Common myeloid progenitor, CD34-positive (primary cell): ENCODE measurements around the gene WSCD2.

Experiments used
- CTCF ChIA-PET: fragments of 350-600 bp; sonication (Branson Sonifier 250); formaldehyde crosslinking; loops from one replicate; lab custom pipeline; 2021; ENCODE audit warnings: antibody characterized with exemption; lab: Charles Lee
- POLR2A ChIA-PET: fragments of 350-600 bp; sonication (Branson Sonifier 250); formaldehyde crosslinking; loops from one replicate; lab custom pipeline; 2021; ENCODE audit warnings: antibody characterized with exemption; lab: Charles Lee
- DNase-seq, 3 donors: peaks; one replicate each; pipeline versions ENCODE4 v3.0.0 to v3.0.0-alpha.2; 2013
- H3K27ac ChIP-seq, 2 experiments: 1 replicate in 1 of 2; 2 replicates in 1 of 2; pipeline ENCODE4 v1.7.0; 2013; ENCODE audit warnings: inconsistent platforms in 2 of 2, low read length in 2 of 2, mild to moderate bottlenecking in 2 of 2, low read depth in 1 of 2, moderate library complexity in 1 of 2; ENCODE audit not compliant: severe bottlenecking in 2 of 2, insufficient read depth in 1 of 2, poor library complexity in 1 of 2
- H3K27me3 ChIP-seq, 5 experiments: replicated peaks in 2 of 5; 1 replicate in 3 of 5; 2 replicates in 2 of 5; pipeline versions ENCODE4 v1.6.1 to v1.7.0; 2013; ENCODE audit warnings: low read length in 4 of 5, mild to moderate bottlenecking in 2 of 5, moderate library complexity in 2 of 5, inconsistent platforms in 1 of 5; ENCODE audit not compliant: insufficient read depth in 5 of 5, control insufficient read depth in 4 of 5
- H3K36me3 ChIP-seq, 4 experiments: 1 replicate in 2 of 4; 2 replicates in 2 of 4; pipeline versions ENCODE4 v1.6.1 to v1.7.0; 2013; ENCODE audit warnings: low read length in 3 of 4, control low read depth in 1 of 4, mild to moderate bottlenecking in 1 of 4; ENCODE audit not compliant: control insufficient read depth in 4 of 4, insufficient read depth in 4 of 4
- H3K4me1 ChIP-seq, 4 experiments: 1 replicate in 3 of 4; 2 replicates in 1 of 4; pipeline versions ENCODE4 v1.6.1 to v1.7.1; 2013; ENCODE audit warnings: low read length in 3 of 4, mild to moderate bottlenecking in 3 of 4, control low read depth in 1 of 4, inconsistent platforms in 1 of 4, moderate library complexity in 1 of 4; ENCODE audit not compliant: control insufficient read depth in 4 of 4, insufficient read depth in 4 of 4; ENCODE audit errors: control extremely low read depth in 1 of 4
- H3K4me3 ChIP-seq, 7 experiments: 1 replicate in 4 of 7; 2 replicates in 3 of 7; pipeline versions ENCODE4 v1.5.1 to v1.7.0; 2013; ENCODE audit warnings: mild to moderate bottlenecking in 7 of 7, low read length in 6 of 7, moderate library complexity in 6 of 7, inconsistent platforms in 2 of 7, low read depth in 2 of 7, control low read depth in 1 of 7; ENCODE audit not compliant: insufficient read depth in 4 of 7, control insufficient read depth in 1 of 7; ENCODE audit errors: extremely low read depth in 1 of 7
- H3K9me3 ChIP-seq, 5 experiments: 1 replicate in 4 of 5; 2 replicates in 1 of 5; pipeline versions ENCODE4 v1.6.1 to v1.7.1; 2013; ENCODE audit warnings: low read length in 4 of 5, mild to moderate bottlenecking in 2 of 5, inconsistent platforms in 1 of 5, low read depth in 1 of 5, moderate library complexity in 1 of 5; ENCODE audit not compliant: control insufficient read depth in 4 of 5, insufficient read depth in 2 of 5; ENCODE audit errors: control extremely low read depth in 1 of 5
- WGBS: methylation state at CpG from one replicate; pipeline ENCODE4 v1.1.5; 2013; ENCODE audit not compliant: insufficient coverage; 5-methylcytosine and 5-hydroxymethylcytosine counted together

The WSCD2 gene

GRCh38 chr12:108252523-108252922 lies 123.4 kb downstream of the WSCD2 start:
- DNase-seq: no peak
- no peak overlapping the region for H3K4me3 ChIP-seq
- peaks cover 0 to 6% (median 3%) of the 10 kb centered on the region in 4 experiments for H3K4me1 ChIP-seq
- no peaks in the 10 kb centered on the region for H3K9me3 ChIP-seq
- H3K36me3 ChIP-seq: no peaks in the 10 kb centered on the region
- ChIA-PET POLR2A (no interaction called here), CTCF (no interaction called here)
- WGBS: 94% methylated on average over 7 of the region's 7 CpGs
- peaks cover 0 to 3% (median 0%) of the 10 kb centered on the region in 5 experiments for H3K27me3 ChIP-seq
- no peak overlapping the region for H3K27ac ChIP-seq

DNA sequence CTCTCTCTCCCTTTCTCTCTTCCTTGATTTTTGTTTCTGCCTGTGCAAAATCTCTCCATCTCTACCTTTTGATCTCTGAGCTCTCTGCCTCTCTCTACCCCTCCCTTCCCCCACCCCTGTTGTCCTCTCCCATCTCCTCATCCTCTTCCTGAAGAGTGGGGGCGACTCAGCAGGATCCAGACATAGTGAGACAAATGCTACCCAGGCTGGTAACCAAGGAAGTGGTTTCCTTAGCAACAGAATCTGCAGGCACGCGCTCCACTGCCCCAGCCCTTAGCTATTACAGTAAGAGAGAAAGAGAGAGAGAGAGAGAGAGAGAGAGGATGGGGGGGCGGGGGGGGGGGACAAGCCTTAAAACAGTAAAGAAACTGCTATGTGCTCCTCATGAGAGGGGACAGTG lies 124.5 kb downstream of the WSCD2 start:
- CTCF ChIA-PET: no interaction called here
- Histone ChIP-seq H3K4me3 (no peak overlapping the region), H3K27ac (no peak overlapping the region), H3K27me3 (peaks cover 0 to 3% (median 0%) of the 10 kb centered on the region in 5 experiments), H3K36me3 (no peaks in the 10 kb centered on the region), H3K9me3 (no peaks in the 10 kb centered on the region), H3K4me1 (peaks cover 0 to 6% (median 3%) of the 10 kb centered on the region in 4 experiments)
- DNase-seq: peak in 2 of 3 donors; percentile 54 to 64
- no CpG with 5 or more reads among the region's 4 CpGs for WGBS
- POLR2A ChIA-PET: no interaction called here

GRCh38 chr12:108254030-108254429 lies 124.9 kb downstream of the WSCD2 start:
- Histone ChIP-seq H3K27ac (no peak overlapping the region), H3K27me3 (peaks cover 0 to 3% (median 0%) of the 10 kb centered on the region in 5 experiments), H3K36me3 (no peaks in the 10 kb centered on the region), H3K9me3 (peaks cover 0 to 1% (median 0%) of the 10 kb centered on the region in 5 experiments), H3K4me3 (no peak overlapping the region), H3K4me1 (peaks cover 0 to 6% (median 3%) of the 10 kb centered on the region in 4 experiments)
- ChIA-PET POLR2A (no interaction called here), CTCF (no interaction called here)
- 50% methylated on average over 2 of the region's 5 CpGs for WGBS
- DNase-seq: no peak

DNA sequence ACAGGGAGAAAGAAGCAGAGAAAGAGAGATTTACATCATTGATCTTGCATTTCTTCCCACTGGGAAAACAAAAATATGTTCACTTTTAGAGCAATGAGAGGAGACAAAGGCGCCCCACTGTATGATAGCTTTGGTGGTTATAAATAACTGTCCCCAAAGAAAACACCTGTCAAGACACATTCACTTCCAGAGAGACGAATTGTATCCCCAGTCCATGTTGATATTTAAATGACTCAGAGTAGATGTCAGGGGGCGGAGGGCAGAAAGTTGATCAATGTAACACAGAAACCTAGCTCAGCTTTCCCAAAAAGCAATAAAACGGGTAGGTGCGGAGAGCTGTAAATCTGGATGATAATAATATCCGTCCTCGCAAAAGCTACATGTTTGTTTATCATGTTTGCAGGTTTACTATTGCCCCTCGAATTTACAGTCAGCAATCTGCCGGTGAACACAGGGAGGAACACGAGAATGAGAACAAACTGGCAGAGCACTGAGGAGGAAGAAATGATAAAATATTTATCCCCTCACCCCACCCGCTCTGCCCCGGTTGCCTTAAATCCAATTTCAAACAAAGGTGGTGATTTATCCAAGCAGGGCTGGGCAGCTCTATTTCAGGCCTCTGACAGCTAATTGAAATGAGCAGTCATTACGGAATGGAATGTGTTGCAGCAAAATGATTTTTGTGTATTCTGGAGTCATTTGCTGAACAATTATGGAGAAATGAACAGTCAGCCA lies 125.6 kb downstream of the WSCD2 start:
- no peak overlapping the region for H3K27ac ChIP-seq
- H3K27me3 ChIP-seq: peaks cover 0 to 3% (median 0%) of the 10 kb centered on the region in 5 experiments
- H3K4me3 ChIP-seq: no peak overlapping the region
- CTCF ChIA-PET: no interaction called here
- POLR2A ChIA-PET: no interaction called here
- no peak for DNase-seq
- H3K9me3 ChIP-seq: peaks cover 0 to 7% (median 0%) of the 10 kb centered on the region in 5 experiments
- H3K4me1 ChIP-seq: peaks cover 0 to 6% (median 3%) of the 10 kb centered on the region in 4 experiments
- 95% methylated on average over 4 of the region's 13 CpGs for WGBS
- no peaks in the 10 kb centered on the region for H3K36me3 ChIP-seq

DNA sequence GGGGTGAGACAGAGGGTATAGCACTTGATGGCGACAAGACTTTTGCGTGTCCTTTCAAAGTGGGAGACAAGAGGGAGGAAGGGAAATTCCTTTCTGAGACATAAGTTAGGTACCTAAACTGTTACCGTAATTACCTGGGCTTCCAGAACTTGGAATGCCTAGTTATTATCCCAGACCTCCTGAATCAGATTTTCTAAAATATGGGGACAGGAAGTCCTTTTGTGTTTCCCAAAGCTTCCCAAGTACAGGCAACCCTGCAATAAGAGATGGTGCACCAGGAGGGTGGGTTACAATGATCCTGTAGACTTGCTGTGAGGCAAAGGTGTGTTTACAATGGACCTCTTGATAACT lies 126.1 kb downstream of the WSCD2 start:
- WGBS: 100% methylated on average over 3 of the region's 3 CpGs
- POLR2A ChIA-PET: no interaction called here
- Histone ChIP-seq H3K9me3 (peaks cover 0 to 12% (median 5%) of the 10 kb centered on the region in 5 experiments), H3K36me3 (no peaks in the 10 kb centered on the region), H3K4me3 (no peak overlapping the region), H3K4me1 (peaks cover 0 to 6% (median 3%) of the 10 kb centered on the region in 4 experiments), H3K27ac (no peak overlapping the region), H3K27me3 (peaks cover 0 to 3% (median 0%) of the 10 kb centered on the region in 5 experiments)
- CTCF ChIA-PET: no interaction called here
- no peak for DNase-seq

GRCh38 chr12:108257004-108257403 lies 127.9 kb downstream of the WSCD2 start:
- Histone ChIP-seq H3K27me3 (peaks cover 0 to 3% (median 0%) of the 10 kb centered on the region in 5 experiments), H3K4me3 (no peak overlapping the region), H3K27ac (no peak overlapping the region), H3K36me3 (no peaks in the 10 kb centered on the region), H3K4me1 (peaks cover 0 to 6% (median 3%) of the 10 kb centered on the region in 4 experiments), H3K9me3 (peaks cover 3 to 29% (median 8%) of the 10 kb centered on the region in 5 experiments)
- POLR2A ChIA-PET: interaction anchor here (0.7 kb wide), 1 partner anchor 13 kb away, joined by 3 read pairs; no protein-coding TSS in a partner anchor
- no CpG with 5 or more reads among the region's 3 CpGs for WGBS
- CTCF ChIA-PET: no interaction called here
- DNase-seq: no peak

DNA sequence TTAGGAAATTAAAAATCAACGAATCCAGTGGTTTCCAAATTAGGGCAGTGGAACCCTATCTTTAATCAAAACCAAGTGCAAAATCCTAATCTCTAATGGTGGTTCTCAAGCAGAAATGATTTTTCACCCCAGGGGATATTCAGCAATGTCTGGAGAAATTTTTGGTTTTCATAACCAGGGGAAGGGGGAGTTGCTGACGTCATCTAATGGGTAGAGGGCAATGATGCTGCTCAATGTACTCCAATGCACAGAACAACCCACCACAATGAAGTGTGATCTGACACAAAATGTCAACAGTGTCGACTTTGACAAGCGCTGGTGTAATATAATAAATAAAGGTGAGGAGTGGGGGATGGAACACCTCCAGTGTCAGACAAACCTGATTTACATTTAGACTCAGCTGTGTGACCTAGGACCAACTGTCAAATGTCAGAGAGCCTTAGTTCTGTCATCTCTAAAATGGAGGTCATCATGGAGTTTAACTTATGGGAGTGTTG lies 128.6 kb downstream of the WSCD2 start:
- ChIA-PET CTCF (interaction anchor here (1.0 kb wide), 1 partner anchor 65 kb away, joined by 3 read pairs; no protein-coding TSS in a partner anchor), POLR2A (no interaction called here)
- Histone ChIP-seq H3K27ac (no peak overlapping the region), H3K36me3 (no peaks in the 10 kb centered on the region), H3K9me3 (peaks cover 4 to 34% (median 9%) of the 10 kb centered on the region in 5 experiments), H3K4me3 (no peak overlapping the region), H3K27me3 (peaks cover 0 to 3% (median 0%) of the 10 kb centered on the region in 5 experiments), H3K4me1 (peaks cover 0 to 6% (median 3%) of the 10 kb centered on the region in 4 experiments)
- DNase-seq: no peak
- WGBS: 100% methylated on average over 1 of the region's 4 CpGs
